ENCODE results near the gene TNFRSF19. TPM values are rescaled to one million over a fixed set of nuclear protein-coding genes. Genes with fewer than 3 reads are reported as not detected.

The TNFRSF19 gene
- total and polyA plus RNA-seq, 2 of the 4 experiments (the other 2 are of a cell fraction), result 18.6 to 26.3 TPM

DNA sequence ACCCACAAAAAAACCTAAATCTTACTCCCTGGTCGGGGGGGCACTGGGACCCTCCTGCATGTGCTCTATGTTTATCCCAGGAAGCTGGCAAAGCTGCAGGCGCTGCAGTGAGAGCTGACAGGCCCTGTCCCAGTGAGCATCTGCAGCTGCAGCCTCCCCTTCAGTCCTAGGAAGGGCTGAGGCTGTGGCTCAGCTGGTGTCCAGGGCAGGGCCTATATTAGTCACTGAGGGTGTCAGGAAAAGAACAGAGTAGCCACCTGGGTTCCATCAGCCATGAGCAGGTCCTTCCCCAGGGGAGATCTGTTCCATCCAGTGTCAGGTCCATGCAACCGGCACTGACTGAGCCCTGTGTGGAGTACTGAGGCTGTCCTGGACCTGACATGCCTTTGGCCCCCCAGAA is 120.5 kb downstream of the TNFRSF19 start:
- Histone ChIP-seq H3K23ac (ENCODE audit: low read depth, low read length) (no peak overlapping the region), H4K20me1 (ENCODE audit: insufficient read depth, low read length) (no peaks in the 10 kb centered on the region), H3K9ac (ENCODE audit: low read depth, low read length) (no peak overlapping the region), H3K27ac (ENCODE audit: insufficient read depth, low read length) (no peak overlapping the region), H2BK5ac (ENCODE audit: low read depth, low read length, poor library complexity, severe bottlenecking) (no peak overlapping the region), H3K18ac (ENCODE audit: low read depth, low read length) (peak overlapping the region; percentile 16; the same call in 1 of the 2 replicates), H4K91ac (ENCODE audit: insufficient read depth, low read depth, low read length) (no peak overlapping the region), H4K5ac (ENCODE audit: low read depth, low read length) (peak overlapping the region; percentile 15; the same call in 1 of the 2 replicates), H3K4me3 (ENCODE audit: insufficient read depth, low read depth, low read length) (no peak overlapping the region), H3K14ac (replicated peaks; ENCODE audit: low read depth, low read length) (0 out of 2 replicates have a peak overlapping the region, but pooled peaks have one; percentile 40), H3K9me3 (ENCODE audit: control insufficient read depth, insufficient read depth, low read length) (no peaks in the 10 kb centered on the region), H2BK120ac (ENCODE audit: low read depth, low read length) (peak overlapping the region; percentile 4; the same call in 1 of the 2 replicates), H3K9me1 (ENCODE audit: insufficient read depth, low read length) (no peaks in the 10 kb centered on the region; the same call in 1 of the 2 replicates), H3K27me3 (ENCODE audit: control insufficient read depth, insufficient read depth, low read length) (no peaks in the 10 kb centered on the region), H3K4me2 (ENCODE audit: low read depth, low read length) (no peak overlapping the region), H3K56ac (ENCODE audit: extremely low read depth, insufficient read depth, low read length) (no peak overlapping the region), H3K79me1 (ENCODE audit: low read depth in 1 of 2, low read length in 2 of 2) (no peaks in the 10 kb centered on the region), H3K4me1 (ENCODE audit: control insufficient read depth, insufficient read depth, low read length) (peaks cover 14% of the 10 kb centered on the region), H3K4ac (ENCODE audit: low read depth, low read length) (peak overlapping the region; percentile 15), H3K36me3 (ENCODE audit: control insufficient read depth, insufficient read depth, low read length) (no peaks in the 10 kb centered on the region), H2AK9ac (replicated peaks; ENCODE audit: low read depth, low read length, poor library complexity) (peak overlapping the region; percentile 85), H2BK15ac (ENCODE audit: low read depth, low read length) (0 out of 3 replicates have a peak overlapping the region, but pooled peaks have one; percentile 21), H2BK20ac (ENCODE audit: low read depth, low read length) (peak overlapping the region; percentile 26; the same call in 1 of the 2 replicates), H2AFZ (replicated peaks; ENCODE audit: low read length, poor library complexity) (no peak overlapping the region), H4K8ac (ENCODE audit: low read depth in 2 of 2, low read length in 2 of 2) (no peak overlapping the region), H2AK5ac (ENCODE audit: low read depth, low read length) (peak overlapping the region; percentile 27; the same call in 1 of the 2 replicates)
- no peak for DNase-seq
- dilution Hi-C loops (cut with HindIII; ENCODE audit: low sequenced_read_pairs, unreplicated experiment) (no loop called here), in situ Hi-C loops (cut with MboI; ENCODE audit: low sequenced_read_pairs) (no loop called here), intact Hi-C loops (cut with micrococcal nuclease) (no loop called here)
- no TSS peak for BruUV-seq (replicated peaks)
- ATAC-seq (ENCODE audit: low read depth), result peak; percentile 27; the same call in 1 of the 2 replicates
- 60% methylated on average over 1 of the region's 3 CpGs; no CpG with 5 or more reads in 1 of the 2 experiments for WGBS, 2 experiments (ENCODE audit: extremely low coverage in 2 of 2, insufficient read length in 1 of 2)
- ChIA-PET CTCF (no interaction called here), POLR2A (ENCODE audit: unreplicated experiment) (no interaction called here)
- TF ChIP-seq FOS (IDR thresholded peaks at IDR 0.05; ENCODE audit: low read depth, low read length) (no peak), CHD1 (IDR thresholded peaks at IDR 0.05; ENCODE audit: low read depth, low read length) (no peak), RAD21 (IDR thresholded peaks at IDR 0.05; ENCODE audit: low read length) (no peak), RFX5 (IDR thresholded peaks at IDR 0.05; ENCODE audit: low read depth, low read length) (no peak), MAZ (IDR thresholded peaks at IDR 0.05; ENCODE audit: borderline replicate concordance, low read depth, low read length) (no peak), MAFK (IDR thresholded peaks at IDR 0.05; ENCODE audit: low read depth, low read length) (no peak), POLR2A (IDR thresholded peaks at IDR 0.05; ENCODE audit: low read depth, low read length) (no peak), MXI1 (IDR thresholded peaks at IDR 0.05; ENCODE audit: borderline replicate concordance, low read depth, low read length) (no peak), ELK1 (IDR thresholded peaks at IDR 0.05; ENCODE audit: borderline replicate concordance, low read depth, low read length) (no peak), SMC3 (IDR thresholded peaks at IDR 0.05; ENCODE audit: low read depth, low read length) (no peak), BHLHE40 (IDR thresholded peaks at IDR 0.05; ENCODE audit: low read depth, low read length) (no peak)

All from IMR-90 (cell line).